ENCODE measurements around the gene CEACAM3. TPM values are rescaled to one million over a fixed set of nuclear protein-coding genes. Genes with fewer than 3 reads are reported as not detected.
"Not testable (repeated sequence)": the region's sequence is repeated elsewhere in the genome, so short reads cannot be mapped to it uniquely, and the experiment has no call there.

CEACAM3 gene
- total RNA-seq (2014; rRNA removed) = not detected in 2 replicates
- polyA plus RNA-seq (2012) = not detected

GRCh38 chr19:41796362-41796761 is at the start of gene CEACAM3:
Gene CEACAM3, plus strand, starts transcription at chr19:41796587. Its CDS starts 91 bp downstream, at chr19:41796678.
- no peak for DNase-seq (ENCODE audit: low read depth)

GRCh38 chr19:41746593-41747227 is 49.7 kb upstream of the CEACAM3 start:
- peak; percentile 24 for DNase-seq (ENCODE audit: low read depth)

DNA sequence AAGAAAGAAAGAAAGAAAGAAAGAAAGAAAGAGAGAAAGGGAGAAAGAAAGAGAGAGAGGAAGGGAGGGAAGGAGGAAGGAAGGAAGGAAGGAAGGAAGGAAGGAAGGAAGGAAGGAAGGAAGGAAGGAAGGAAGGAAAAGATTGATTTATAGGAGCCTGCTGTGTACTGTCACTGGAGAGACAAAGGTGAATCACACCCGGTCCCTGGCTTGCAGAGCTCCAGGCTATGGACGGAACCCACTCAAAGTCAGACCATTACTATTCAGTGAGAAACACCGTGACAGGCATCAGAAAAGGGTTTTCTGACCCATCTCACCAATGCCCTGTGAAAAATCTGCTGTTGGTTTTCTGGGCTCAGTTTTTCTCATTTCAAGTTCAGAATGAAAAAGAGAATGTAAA is 48.4 kb upstream of the CEACAM3 start:
- no peak for DNase-seq (ENCODE audit: low read depth)

GRCh38 chr19:41750248-41751134 is 45.9 kb upstream of the CEACAM3 start:
- not testable (repeated sequence) for DNase-seq (ENCODE audit: low read depth)

DNA sequence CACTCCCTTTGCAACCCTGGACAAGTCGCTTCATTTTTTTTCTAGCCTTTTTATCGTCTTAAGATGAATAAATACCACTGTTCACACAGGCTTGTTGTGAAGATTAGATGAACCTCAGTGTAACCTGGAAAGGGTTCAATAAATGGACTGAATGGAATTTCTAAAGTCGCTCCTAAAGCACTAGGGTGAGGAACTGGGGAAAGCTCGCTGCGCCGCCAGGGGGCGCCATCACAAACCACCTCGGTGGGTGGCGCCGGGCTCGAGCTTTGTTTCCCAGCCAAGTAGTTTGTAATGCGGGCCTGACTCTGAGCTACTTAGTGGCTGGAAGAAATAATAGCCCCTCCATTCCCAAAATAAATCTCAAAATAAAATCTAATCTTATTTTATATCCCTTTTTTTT is 43.2 kb upstream of the CEACAM3 start:
- DNase-seq (ENCODE audit: low read depth) = peak; percentile 12

DNA sequence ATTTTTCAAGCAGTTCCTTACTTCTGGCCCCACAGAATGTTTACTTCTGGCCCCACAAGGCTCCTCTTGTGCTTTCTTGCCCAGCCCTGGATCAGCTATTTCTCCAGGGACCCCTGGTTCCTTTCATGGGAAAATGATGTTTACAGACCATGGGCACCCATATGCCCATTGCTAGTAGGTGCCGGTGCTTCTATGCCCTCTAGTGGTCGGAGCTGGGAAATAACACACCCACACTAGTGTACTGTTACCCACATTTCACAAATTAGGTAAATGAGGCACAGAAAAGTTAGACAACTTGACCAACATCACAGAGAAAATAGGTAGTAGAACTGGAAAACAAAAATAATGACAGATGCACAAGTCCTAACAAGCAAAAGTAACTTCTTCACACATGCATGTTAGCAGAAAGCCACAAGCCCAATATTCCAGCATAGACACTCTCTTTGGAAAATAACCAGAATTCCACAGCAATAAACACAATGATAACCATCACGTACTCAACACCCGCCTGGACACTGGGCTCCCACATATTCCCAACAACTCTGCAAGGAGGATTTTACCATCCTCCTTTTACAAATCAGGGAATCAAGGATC is 42.4 kb upstream of the CEACAM3 start:
- peak; percentile 17 for DNase-seq (ENCODE audit: low read depth)

DNA sequence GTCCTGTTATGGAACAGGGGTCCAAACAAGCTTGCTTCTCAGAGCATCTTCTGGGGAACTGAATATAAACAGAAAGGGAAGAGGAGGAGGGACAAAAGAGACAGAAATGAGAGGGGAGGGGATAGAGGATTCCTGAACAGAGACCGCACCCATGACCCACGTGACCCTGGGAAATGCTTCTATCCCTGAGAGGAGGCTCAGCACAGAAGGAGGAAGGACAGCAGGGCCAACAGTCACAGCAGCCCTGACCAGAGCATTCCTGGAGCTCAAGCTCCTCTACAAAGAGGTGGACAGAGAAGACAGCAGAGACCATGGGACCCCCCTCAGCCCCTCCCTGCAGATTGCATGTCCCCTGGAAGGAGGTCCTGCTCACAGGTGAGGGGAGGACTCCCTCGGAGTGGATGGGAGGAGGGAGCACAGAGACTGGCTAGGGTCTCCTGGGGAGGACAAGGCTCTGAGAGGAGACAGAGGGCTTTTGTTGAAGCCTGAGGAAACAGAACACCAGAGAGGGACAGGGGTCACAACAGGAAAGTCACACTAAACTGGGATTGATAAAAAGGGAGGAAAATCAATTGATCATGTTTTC is 41.0 kb upstream of the CEACAM3 start, which contains the start of gene CEACAM6:
TSS of gene CEACAM6 (plus strand) at position 203 of the 586 bp plus-strand sequence. CDS start at position 312, 109 bp downstream.
- no peak for DNase-seq (ENCODE audit: low read depth)

DNA sequence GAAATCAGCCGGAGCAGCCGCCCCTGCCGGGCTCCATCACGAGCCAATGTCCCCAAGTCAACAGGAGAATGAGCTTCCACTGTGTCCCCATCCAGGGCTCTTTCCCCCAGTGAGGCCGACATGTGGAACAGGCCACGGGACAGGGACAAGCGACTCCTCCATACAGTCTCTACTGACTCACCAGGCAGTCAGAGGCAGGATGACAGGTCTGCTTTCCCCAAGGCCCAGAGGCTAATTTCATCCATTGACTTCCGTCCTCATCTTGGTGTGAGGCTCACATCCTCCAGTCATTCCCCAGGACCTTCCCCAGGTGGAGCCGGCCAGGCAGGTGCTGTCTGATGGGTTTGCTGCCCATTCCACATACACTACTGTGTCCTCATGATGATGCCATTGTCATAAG is 37.5 kb upstream of the CEACAM3 start:
- no peak for DNase-seq (ENCODE audit: low read depth)

DNA sequence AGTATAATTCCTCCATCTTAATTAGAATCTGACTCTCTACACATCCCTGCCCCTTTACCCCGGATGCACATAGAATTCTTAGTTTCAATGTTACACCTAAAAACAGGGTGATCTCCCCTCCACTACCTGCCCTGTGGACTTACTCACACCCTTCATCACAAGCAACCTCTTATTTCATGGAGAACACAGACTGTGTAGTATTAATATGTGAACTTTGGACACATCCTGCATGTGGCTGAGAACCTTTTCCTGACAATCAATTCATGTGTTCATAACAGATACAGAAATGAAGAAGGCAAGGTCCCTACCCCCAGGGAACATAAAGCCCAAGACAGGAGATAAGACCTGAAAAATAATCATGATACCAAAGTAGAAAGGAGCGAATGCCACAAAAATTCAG is 29.3 kb upstream of the CEACAM3 start:
- DNase-seq (ENCODE audit: low read depth) = no peak

GRCh38 chr19:41768105-41768504 is 28.3 kb upstream of the CEACAM3 start:
- not testable (repeated sequence) for DNase-seq (ENCODE audit: low read depth)

- DNase-seq (ENCODE audit: low read depth) = no peak
These were observed 26.8 kb upstream of the CEACAM3 start for GRCh38 chr19:41769608-41770007.

DNA sequence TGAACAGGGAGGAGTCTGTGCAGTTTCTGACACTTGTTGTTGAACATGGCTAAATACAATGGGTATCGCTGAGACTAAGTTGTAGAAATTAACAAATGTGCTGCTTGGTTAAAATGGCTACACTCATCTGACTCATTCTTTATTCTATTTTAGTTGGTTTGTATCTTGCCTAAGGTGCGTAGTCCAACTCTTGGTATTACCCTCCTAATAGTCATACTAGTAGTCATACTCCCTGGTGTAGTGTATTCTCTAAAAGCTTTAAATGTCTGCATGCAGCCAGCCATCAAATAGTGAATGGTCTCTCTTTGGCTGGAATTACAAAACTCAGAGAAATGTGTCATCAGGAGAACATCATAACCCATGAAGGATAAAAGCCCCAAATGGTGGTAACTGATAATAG is 25.0 kb upstream of the CEACAM3 start:
- no peak for DNase-seq (ENCODE audit: low read depth)

GRCh38 chr19:41774515-41774980 is 21.8 kb upstream of the CEACAM3 start:
- DNase-seq (ENCODE audit: low read depth) = no peak

GRCh38 chr19:41776700-41777099 is 19.7 kb upstream of the CEACAM3 start:
- no peak for DNase-seq (ENCODE audit: low read depth)

GRCh38 chr19:41783612-41784011 is 12.8 kb upstream of the CEACAM3 start:
- DNase-seq (ENCODE audit: low read depth) = no peak

DNA sequence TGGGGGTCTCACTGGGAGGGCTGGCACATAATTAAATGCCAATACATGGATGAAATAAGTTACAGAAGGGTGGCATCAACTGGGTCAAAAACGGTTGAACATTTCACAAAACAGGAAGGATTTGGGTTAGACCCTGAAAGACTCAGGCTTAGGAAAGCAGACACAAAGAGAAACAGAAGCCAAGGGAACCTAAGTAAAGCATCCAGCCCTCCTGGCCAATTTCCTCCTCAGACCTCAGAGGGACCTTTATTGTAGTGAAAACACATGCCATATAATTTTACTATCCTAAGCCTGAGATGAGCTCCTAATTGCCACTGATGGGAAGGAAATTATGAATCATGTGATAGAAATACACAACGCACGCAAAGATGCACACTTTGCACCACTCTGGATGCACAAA is 12.1 kb upstream of the CEACAM3 start:
- no peak for DNase-seq (ENCODE audit: low read depth)

DNA sequence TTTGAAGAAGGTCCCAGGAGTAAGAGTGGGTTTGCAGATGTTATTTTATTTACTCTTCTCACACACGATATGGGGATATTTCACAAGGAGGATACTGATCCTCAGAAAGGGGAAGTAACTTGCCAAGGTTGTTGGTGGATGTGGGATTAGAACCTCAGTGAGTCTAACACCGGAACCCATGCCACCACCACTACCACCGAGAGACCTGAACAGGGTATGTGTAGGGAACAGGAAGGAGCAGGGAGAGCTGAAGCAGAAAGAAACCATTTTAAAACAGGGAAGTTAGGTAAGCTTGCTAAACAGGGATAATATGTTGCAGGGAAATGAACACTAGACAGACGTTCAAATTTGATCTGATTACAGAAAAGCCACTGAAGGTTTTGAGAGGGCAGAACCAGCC is 11.6 kb upstream of the CEACAM3 start:
- DNase-seq (ENCODE audit: low read depth) = no peak

- peak; percentile 28 for DNase-seq (ENCODE audit: low read depth)
These were observed 10.7 kb upstream of the CEACAM3 start for GRCh38 chr19:41785653-41786052.

DNA sequence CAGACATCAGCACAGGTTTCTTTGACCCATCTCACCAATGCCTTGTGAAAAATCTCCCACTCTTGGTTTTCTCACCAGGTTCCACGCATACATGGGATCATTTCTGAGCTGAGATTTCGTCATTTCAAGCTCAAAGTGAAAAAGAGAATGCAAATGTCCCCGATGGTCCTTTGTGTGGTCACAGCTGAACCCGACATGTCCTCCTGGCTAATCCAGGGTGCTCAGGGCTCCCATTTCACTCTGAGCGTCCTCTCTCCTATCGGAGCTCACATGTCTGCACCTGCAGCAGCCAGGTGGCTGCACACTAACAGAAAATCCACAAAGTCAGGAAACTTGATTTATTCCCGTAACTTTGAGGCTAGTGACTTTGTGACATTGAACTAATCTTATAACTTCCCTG is 9.3 kb upstream of the CEACAM3 start:
- no peak for DNase-seq (ENCODE audit: low read depth)

GRCh38 chr19:41788518-41788917 is 7.9 kb upstream of the CEACAM3 start:
- not testable (repeated sequence) for DNase-seq (ENCODE audit: low read depth)

- not testable (repeated sequence) for DNase-seq (ENCODE audit: low read depth)
These were observed 7.3 kb upstream of the CEACAM3 start for GRCh38 chr19:41789053-41789452.
